ENCODE data around the gene AGAP1. TPM values are rescaled to one million over a fixed set of nuclear protein-coding genes. Genes with fewer than 3 reads are reported as not detected.

Gene AGAP1
- total RNA-seq, 3 donors from 2014 or later (not counting 1 experiment from before 2014, with no cell fraction given) = 42.0 to 56.4 (median 45.7) TPM

GRCh38 chr2:235592836-235593235 lies 99.0 kb downstream of the AGAP1 start:
- TF ChIP-seq, protein P1, sequence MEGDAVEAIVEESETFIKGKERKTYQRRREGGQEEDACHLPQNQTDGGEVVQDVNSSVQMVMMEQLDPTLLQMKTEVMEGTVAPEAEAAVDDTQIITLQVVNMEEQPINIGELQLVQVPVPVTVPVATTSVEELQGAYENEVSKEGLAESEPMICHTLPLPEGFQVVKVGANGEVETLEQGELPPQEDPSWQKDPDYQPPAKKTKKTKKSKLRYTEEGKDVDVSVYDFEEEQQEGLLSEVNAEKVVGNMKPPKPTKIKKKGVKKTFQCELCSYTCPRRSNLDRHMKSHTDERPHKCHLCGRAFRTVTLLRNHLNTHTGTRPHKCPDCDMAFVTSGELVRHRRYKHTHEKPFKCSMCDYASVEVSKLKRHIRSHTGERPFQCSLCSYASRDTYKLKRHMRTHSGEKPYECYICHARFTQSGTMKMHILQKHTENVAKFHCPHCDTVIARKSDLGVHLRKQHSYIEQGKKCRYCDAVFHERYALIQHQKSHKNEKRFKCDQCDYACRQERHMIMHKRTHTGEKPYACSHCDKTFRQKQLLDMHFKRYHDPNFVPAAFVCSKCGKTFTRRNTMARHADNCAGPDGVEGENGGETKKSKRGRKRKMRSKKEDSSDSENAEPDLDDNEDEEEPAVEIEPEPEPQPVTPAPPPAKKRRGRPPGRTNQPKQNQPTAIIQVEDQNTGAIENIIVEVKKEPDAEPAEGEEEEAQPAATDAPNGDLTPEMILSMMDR (IDR thresholded peaks at IDR 0.05) = no peak
- Mint-ChIP-seq H3K4me3 (no peak overlapping the region), H3K27ac (no peak overlapping the region), H3K4me1 (no peaks in the 10 kb centered on the region), H3K36me3 (no peaks in the 10 kb centered on the region), H3K9me3 (no peaks in the 10 kb centered on the region), H3K27me3 (ENCODE audit: low read depth in 2 of 2) (peaks cover 6 to 11% of the 10 kb centered on the region in 2 donors)
- H3K9me3 ChIP-seq (ENCODE audit: control insufficient read depth, insufficient read depth, low read length) = no peaks in the 10 kb centered on the region
- no peaks in the 10 kb centered on the region for H3K27me3 ChIP-seq (ENCODE audit: control insufficient read depth, insufficient read depth, low read length)
- no peaks in the 10 kb centered on the region for H3K36me3 ChIP-seq (ENCODE audit: control insufficient read depth, insufficient read depth, low read length)
- WGBS (ENCODE audit: insufficient coverage) = 76% methylated on average over 6 of the region's 6 CpGs
- DNase-seq = no peak
- no peak for ATAC-seq
- no peaks in the 10 kb centered on the region for H3K4me1 ChIP-seq (ENCODE audit: control insufficient read depth, insufficient read depth, low read length)
- intact Hi-C loops (cut with micrococcal nuclease) = loop anchor here (2.0 kb wide), 1 partner anchor 1042 kb away; no protein-coding TSS in a partner anchor
- no peak overlapping the region for H3K27ac ChIP-seq (ENCODE audit: low read length)
- no peak overlapping the region for H3K4me3 ChIP-seq (ENCODE audit: low read length)

DNA sequence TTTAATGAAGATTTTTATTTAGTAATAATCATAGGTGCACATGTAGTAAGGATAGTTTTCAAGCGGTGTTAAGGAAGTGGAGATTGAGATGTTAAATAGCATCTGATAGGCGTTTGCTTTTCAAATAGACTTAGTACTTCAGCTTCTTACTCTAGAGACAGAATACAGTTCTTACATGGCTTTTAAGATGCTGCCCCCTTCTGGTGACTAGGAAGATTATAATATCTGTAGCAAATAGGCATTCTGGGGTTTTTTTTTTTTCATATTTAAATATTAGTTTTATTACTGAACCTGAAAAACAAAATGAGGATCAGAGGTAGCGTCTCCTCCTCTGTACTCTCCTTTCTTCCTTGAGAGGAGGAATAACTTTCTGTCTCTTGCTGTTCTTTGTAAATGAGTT lies 100.2 kb downstream of the AGAP1 start:
- Histone ChIP-seq H3K27me3 (ENCODE audit: control insufficient read depth, insufficient read depth, low read length) (no peaks in the 10 kb centered on the region), H3K9me3 (ENCODE audit: control insufficient read depth, insufficient read depth, low read length) (no peaks in the 10 kb centered on the region), H3K27ac (ENCODE audit: low read length) (no peak overlapping the region), H3K4me1 (ENCODE audit: control insufficient read depth, insufficient read depth, low read length) (no peaks in the 10 kb centered on the region), H3K4me3 (ENCODE audit: low read length) (no peak overlapping the region), H3K36me3 (ENCODE audit: control insufficient read depth, insufficient read depth, low read length) (no peaks in the 10 kb centered on the region)
- no peaks in the 10 kb centered on the region for H3K4me1 Mint-ChIP-seq
- H3K27ac Mint-ChIP-seq = no peak overlapping the region
- DNase-seq (peak in 1 of 2 donors; percentile 73), ATAC-seq (peak in 1 of 3 donors; percentile 46)
- peaks cover 6 to 8% of the 10 kb centered on the region in 2 donors for H3K27me3 Mint-ChIP-seq (ENCODE audit: low read depth in 2 of 2)
- no peak overlapping the region for H3K4me3 Mint-ChIP-seq
- intact Hi-C loops (cut with micrococcal nuclease) = no loop called here
- WGBS (ENCODE audit: insufficient coverage) = 0% methylated on average over 1 of the region's 3 CpGs
- TF ChIP-seq, protein P1 (IDR thresholded peaks at IDR 0.05) = peak; percentile 67
- no peaks in the 10 kb centered on the region for H3K9me3 Mint-ChIP-seq
- no peaks in the 10 kb centered on the region for H3K36me3 Mint-ChIP-seq

DNA sequence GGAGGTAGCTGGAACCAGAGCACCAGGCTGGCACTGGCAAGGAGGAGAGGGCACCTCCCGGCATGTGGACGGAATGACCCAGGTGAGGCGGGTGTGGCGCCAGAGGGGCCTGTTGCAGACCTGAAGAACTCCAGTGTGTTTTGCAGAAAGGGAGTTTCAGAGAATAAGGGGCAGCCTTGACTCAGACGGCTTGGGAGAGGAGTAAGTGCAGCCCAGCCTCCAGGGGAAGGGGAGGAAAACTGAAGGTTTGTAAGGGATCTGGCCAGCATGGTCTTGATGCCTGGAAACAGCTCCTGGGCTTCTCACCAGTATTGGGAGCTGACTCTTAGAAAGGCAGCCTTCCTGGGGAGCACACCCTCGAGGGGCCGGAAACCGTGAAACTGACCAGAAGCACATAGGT lies 101.1 kb downstream of the AGAP1 start:
- Mint-ChIP-seq H3K27me3 (ENCODE audit: low read depth in 2 of 2) (peaks cover 4 to 6% of the 10 kb centered on the region in 2 donors), H3K27ac (no peak overlapping the region), H3K4me1 (no peaks in the 10 kb centered on the region), H3K9me3 (no peaks in the 10 kb centered on the region), H3K4me3 (no peak overlapping the region), H3K36me3 (no peaks in the 10 kb centered on the region)
- H3K9me3 ChIP-seq (ENCODE audit: control insufficient read depth, insufficient read depth, low read length) = no peaks in the 10 kb centered on the region
- no peaks in the 10 kb centered on the region for H3K4me1 ChIP-seq (ENCODE audit: control insufficient read depth, insufficient read depth, low read length)
- no peak overlapping the region for H3K4me3 ChIP-seq (ENCODE audit: low read length)
- no peaks in the 10 kb centered on the region for H3K36me3 ChIP-seq (ENCODE audit: control insufficient read depth, insufficient read depth, low read length)
- WGBS (ENCODE audit: insufficient coverage) = 80% methylated on average over 8 of the region's 8 CpGs
- TF ChIP-seq, protein P1 (IDR thresholded peaks at IDR 0.05) = no peak
- H3K27me3 ChIP-seq (ENCODE audit: control insufficient read depth, insufficient read depth, low read length) = no peaks in the 10 kb centered on the region
- ATAC-seq (no peak), DNase-seq (no peak)
- intact Hi-C loops (cut with micrococcal nuclease) = loop anchor here (1.0 kb wide), 1 partner anchor 151 kb away; no protein-coding TSS in a partner anchor
- H3K27ac ChIP-seq (ENCODE audit: low read length) = no peak overlapping the region

- WGBS (ENCODE audit: insufficient coverage) = 45% methylated on average over 10 of the region's 10 CpGs
- Histone ChIP-seq H3K27ac (ENCODE audit: low read length) (no peak overlapping the region), H3K4me1 (ENCODE audit: control insufficient read depth, insufficient read depth, low read length) (no peaks in the 10 kb centered on the region), H3K9me3 (ENCODE audit: control insufficient read depth, insufficient read depth, low read length) (no peaks in the 10 kb centered on the region), H3K4me3 (ENCODE audit: low read length) (no peak overlapping the region), H3K27me3 (ENCODE audit: control insufficient read depth, insufficient read depth, low read length) (no peaks in the 10 kb centered on the region), H3K36me3 (ENCODE audit: control insufficient read depth, insufficient read depth, low read length) (no peaks in the 10 kb centered on the region)
- no peak overlapping the region for H3K4me3 Mint-ChIP-seq
- TF ChIP-seq, protein P1 (IDR thresholded peaks at IDR 0.05) = peak; percentile 62
- ATAC-seq (peak in 2 of 3 donors; percentile 40 to 71), DNase-seq (peak; percentile 42 to 62)
- no peak overlapping the region for H3K27ac Mint-ChIP-seq
- no peaks in the 10 kb centered on the region for H3K9me3 Mint-ChIP-seq
- intact Hi-C loops (cut with micrococcal nuclease) = loop anchor here (1.0 kb wide), 1 partner anchor 151 kb away; no protein-coding TSS in a partner anchor
- no peaks in the 10 kb centered on the region for H3K4me1 Mint-ChIP-seq
- H3K36me3 Mint-ChIP-seq = no peaks in the 10 kb centered on the region
- peaks cover 4 to 6% of the 10 kb centered on the region in 2 donors for H3K27me3 Mint-ChIP-seq (ENCODE audit: low read depth in 2 of 2)
Observed at GRCh38 chr2:235595422-235596010, 101.7 kb downstream of the AGAP1 start.

Data from natural killer cell (primary cell).